NCI-H345 (cell line): ENCODE data around the gene ZFAND2B.
"Not testable (repeated sequence)": the region's sequence is repeated elsewhere in the genome, so short reads cannot be mapped to it uniquely, and the experiment has no call there.

ENCODE experiments used
- DNase-seq: peaks from one replicate; lab custom pipeline; 2025; lab: John Stamatoyannopoulos, UW

ZFAND2B gene

GRCh38 chr2:219250049-219250781 is 43.6 kb downstream of the ZFAND2B start:
- DNase-seq: no peak

GRCh38 chr2:219251656-219252055 is 45.1 kb downstream of the ZFAND2B start:
- DNase-seq: no peak

- DNase-seq: peak; percentile 56
These were observed 45.5 kb downstream of the ZFAND2B start for GRCh38 chr2:219252084-219252483.

GRCh38 chr2:219252570-219252899 is 46.0 kb downstream of the ZFAND2B start:
- DNase-seq: no peak

- DNase-seq: peak; percentile 47
These were observed 46.5 kb downstream of the ZFAND2B start, which contains the start of gene TUBA4B for GRCh38 chr2:219252900-219253752. Gene TUBA4B (plus strand): TSS chr2:219253243. CDS start chr2:219253408, 165 bp downstream.

- DNase-seq: peak; percentile 84
These were observed 47.4 kb downstream of the ZFAND2B start, which contains the start of gene TUBA4A for GRCh38 chr2:219253753-219254589. Gene TUBA4A (minus strand): TSS chr2:219253918. CDS start chr2:219253858, 60 bp downstream.

- no peak for DNase-seq
These were observed 48.1 kb downstream of the ZFAND2B start for GRCh38 chr2:219254590-219255201.

- not testable (repeated sequence) for DNase-seq
These were observed 52.4 kb downstream of the ZFAND2B start for GRCh38 chr2:219258942-219259341.
